Left lung (tissue), 10 donors: ENCODE data around the gene SPATS1. TPM values are rescaled to one million over a fixed set of nuclear protein-coding genes. Genes with fewer than 3 reads are reported as not detected.

ENCODE experiments used
- ATAC-seq: fragments of 200-7000 bp; cut with Tn5 transposase; one replicate; pipeline ENCODE4 v1.9.1; 2020; ENCODE audit warnings: moderate library complexity
- DNase-seq, 4 donors: peaks; one replicate each; pipeline ENCODE4 v3.0.0-alpha.2; 2013 to 2020
- H3K27ac ChIP-seq, 2 donors: fragments of 200-600 bp; sonication (generic) in 1 of 2; one replicate each; pipeline versions ENCODE4 v1.5.0 to v1.8.0; 2020 to 2021
- H3K27me3 ChIP-seq, 2 donors: fragments of 200-600 bp; sonication (generic) in 1 of 2; one replicate each; pipeline versions ENCODE4 v1.5.0 to v1.8.0; 2020 to 2021
- H3K36me3 ChIP-seq, 2 donors: fragments of 200-600 bp; sonication (generic) in 1 of 2; one replicate each; pipeline versions ENCODE4 v1.5.0 to v1.8.0; 2020 to 2021
- H3K4me1 ChIP-seq, 2 donors: fragments of 200-600 bp; one replicate each; pipeline ENCODE4 v1.8.0; 2021
- H3K4me3 ChIP-seq, 2 donors: fragments of 200-600 bp; sonication (generic) in 1 of 2; one replicate each; pipeline versions ENCODE4 v1.5.0 to v1.8.0; 2020 to 2021; ENCODE audit warnings: mild to moderate bottlenecking in 1 of 2
- H3K9me3 ChIP-seq, 2 donors: fragments of 200-600 bp; sonication (generic) in 1 of 2; one replicate each; pipeline versions ENCODE4 v1.5.0 to v1.8.0; 2020 to 2021
- intact Hi-C, 2 donors: fragments of 100-400 bp; cut with DNase I; formaldehyde crosslinking; loops; one replicate each; pipeline versions ENCODE4 v1.11.2 to v1.14.2; 2022
- polyA plus RNA-seq, 6 donors: library from polyadenylated mRNA; unstranded; fragments of 120-200 nt; gene quantifications; one replicate each; pipeline ENCODE4 v1.2.1, GENCODE V29; 2013; ENCODE audit not compliant: insufficient read length in 6 of 6
- total RNA-seq, 2 donors: library from RNA; stranded (reverse); fragmentation: NEBNext Ultra II Directional; extraction: Animal tissue kit (Norgen Biotek cat#: 25700); gene quantifications; one replicate each; pipeline ENCODE4 v1.2.1, GENCODE V29; 2021
- TF ChIP-seq, protein P1 (sequence below), 2 donors: fragments of 200-600 bp; sonication (generic) in 1 of 2; IDR thresholded peaks; one replicate each; pipeline versions ENCODE4 v1.5.0 to v1.8.0; 2021; ENCODE audit warnings: antibody characterized with exemption in 2 of 2
- donor health status: DM: no; HTN: yes; CAD: no.
- donor health status: DM: no; HTN: no; CAD: no.

The SPATS1 gene
- total and polyA plus RNA-seq, 8 donors, result 0.31 to 1.2 (median 0.41) TPM; not detected in 2

DNA sequence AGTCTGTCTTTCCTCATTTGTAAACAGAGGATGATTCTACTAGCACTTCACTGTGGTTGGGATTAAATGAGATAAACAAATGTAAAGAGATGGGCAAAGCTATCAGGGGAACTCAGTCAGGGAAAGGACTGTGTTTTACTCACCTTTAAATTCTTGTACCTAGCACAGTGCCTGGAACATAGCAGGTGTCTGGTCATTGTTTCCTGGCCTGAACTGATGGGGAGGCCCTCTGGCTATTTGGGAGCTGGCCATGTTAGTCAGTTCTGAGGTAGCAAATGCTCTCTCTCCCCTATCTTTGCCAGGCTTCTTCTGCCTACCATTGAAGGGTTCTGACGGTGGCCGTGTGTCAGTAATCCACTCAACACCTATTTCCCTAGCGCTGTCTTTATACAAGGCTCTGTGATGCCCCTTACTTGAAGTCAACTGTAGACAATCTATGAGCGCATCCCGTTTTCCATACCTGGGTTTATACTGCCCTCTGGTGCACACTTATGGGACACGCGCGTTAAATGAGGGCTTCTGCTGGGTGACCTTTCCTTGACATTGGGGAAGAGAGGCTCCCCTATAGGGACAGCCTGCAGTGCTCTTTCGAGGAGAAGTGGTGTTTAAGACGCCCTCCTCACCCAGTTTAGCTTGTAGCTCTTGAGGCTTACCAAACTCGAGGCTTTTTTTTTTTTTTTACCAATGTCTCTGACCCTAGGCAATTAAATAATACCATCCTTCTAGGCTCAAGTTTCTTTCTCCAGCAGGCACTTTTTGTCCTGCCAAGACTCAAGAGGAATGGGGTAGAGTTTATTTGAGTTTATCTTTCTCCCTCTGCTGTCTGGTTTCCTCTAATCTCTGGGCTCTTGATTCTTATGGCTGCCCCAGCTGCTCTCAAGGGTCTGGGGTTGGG, 4.0 kb upstream of the SPATS1 start:
- no peak overlapping the region for H3K4me3 ChIP-seq
- TF ChIP-seq, protein P1, sequence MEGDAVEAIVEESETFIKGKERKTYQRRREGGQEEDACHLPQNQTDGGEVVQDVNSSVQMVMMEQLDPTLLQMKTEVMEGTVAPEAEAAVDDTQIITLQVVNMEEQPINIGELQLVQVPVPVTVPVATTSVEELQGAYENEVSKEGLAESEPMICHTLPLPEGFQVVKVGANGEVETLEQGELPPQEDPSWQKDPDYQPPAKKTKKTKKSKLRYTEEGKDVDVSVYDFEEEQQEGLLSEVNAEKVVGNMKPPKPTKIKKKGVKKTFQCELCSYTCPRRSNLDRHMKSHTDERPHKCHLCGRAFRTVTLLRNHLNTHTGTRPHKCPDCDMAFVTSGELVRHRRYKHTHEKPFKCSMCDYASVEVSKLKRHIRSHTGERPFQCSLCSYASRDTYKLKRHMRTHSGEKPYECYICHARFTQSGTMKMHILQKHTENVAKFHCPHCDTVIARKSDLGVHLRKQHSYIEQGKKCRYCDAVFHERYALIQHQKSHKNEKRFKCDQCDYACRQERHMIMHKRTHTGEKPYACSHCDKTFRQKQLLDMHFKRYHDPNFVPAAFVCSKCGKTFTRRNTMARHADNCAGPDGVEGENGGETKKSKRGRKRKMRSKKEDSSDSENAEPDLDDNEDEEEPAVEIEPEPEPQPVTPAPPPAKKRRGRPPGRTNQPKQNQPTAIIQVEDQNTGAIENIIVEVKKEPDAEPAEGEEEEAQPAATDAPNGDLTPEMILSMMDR (IDR thresholded peaks at IDR 0.05), result peak; percentile 51 to 68
- peaks cover 0 to 17% of the 10 kb centered on the region in 2 donors for H3K4me1 ChIP-seq
- peaks cover 13 to 51% of the 10 kb centered on the region in 2 donors for H3K27me3 ChIP-seq
- ATAC-seq (peak; percentile 91), DNase-seq (peak in 2 of 4 donors; percentile 37 to 64)
- no peaks in the 10 kb centered on the region for H3K9me3 ChIP-seq
- H3K27ac ChIP-seq, result no peak overlapping the region
- H3K36me3 ChIP-seq, result no peaks in the 10 kb centered on the region
- intact Hi-C loops, result loop anchor here in 1 of 2 donors (5.0 kb wide), 1 partner anchor 71 kb away; the partner anchor contains the start of gene NFKBIE

DNA sequence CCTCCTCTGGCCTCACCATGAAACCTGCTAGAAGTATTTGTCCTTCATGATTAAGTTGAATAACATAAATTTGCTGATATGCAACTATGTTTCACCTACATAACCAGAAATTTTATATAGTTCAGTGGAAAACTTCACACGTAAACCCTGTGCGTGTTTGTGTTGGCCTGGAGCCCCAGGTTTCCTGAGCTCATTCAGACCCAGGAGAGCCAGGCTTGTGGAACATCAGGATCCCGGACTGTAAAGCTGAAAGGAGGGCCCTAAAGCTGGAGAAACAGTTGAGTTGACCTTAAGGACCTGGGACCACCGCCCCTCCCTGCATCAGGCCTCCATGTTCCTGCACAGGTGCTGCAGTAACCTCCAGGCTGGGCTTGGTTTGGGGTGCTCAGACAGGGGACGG, 3.1 kb upstream of the SPATS1 start:
- ATAC-seq (no peak), DNase-seq (no peak)
- no peak overlapping the region for H3K4me3 ChIP-seq
- TF ChIP-seq, protein P1 (IDR thresholded peaks at IDR 0.05), result no peak
- peaks cover 17 to 53% of the 10 kb centered on the region in 2 donors for H3K27me3 ChIP-seq
- H3K9me3 ChIP-seq, result no peaks in the 10 kb centered on the region
- H3K27ac ChIP-seq, result no peak overlapping the region
- intact Hi-C loops, result loop anchor here in 1 of 2 donors (5.0 kb wide), 1 partner anchor 72 kb away; the partner anchor contains the start of gene NFKBIE
- H3K4me1 ChIP-seq, result peaks cover 0 to 10% of the 10 kb centered on the region in 2 donors
- no peaks in the 10 kb centered on the region for H3K36me3 ChIP-seq

DNA sequence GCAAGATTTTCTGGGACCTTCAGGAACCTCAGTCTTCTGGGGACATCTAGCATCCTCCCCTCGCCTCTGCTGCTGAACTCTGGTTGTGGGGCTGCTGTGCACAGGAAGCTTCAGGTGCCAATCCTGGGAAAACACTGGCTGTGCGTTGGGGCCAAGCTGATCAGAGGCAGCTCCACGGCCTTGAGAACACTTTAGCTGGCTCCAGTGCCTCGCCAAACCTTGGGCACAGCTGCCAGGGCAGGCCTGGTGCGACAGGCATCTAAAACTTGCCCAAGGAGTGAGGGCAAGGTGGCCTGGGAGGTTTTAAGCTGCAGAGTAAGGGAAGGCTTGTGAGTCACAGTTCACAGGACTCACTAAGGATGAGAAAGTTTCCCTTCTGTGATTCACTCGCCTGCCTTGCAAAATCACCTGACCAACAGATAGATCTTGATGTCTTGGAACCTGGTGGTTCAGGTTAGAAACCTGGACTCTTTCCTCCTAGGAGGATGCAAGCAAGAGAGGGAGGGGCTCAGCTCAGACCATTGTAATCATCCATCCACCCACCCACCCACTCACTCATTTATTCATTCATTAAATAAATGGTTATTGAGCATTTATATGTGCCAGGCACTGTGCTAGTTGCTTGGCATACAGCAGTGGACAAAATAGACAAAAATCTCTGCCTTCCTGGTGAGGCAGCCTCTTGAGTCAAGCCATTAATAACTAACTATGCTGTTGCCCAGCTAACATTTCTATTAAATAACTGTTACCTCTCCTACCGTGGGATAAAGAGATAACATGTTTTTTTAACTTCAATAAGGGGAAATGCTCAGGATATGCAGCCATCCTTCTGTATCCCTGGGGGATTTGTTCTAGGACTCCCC, 2.5 kb upstream of the SPATS1 start:
- Histone ChIP-seq H3K27ac (no peak overlapping the region), H3K27me3 (peaks cover 21 to 55% of the 10 kb centered on the region in 2 donors), H3K4me1 (peaks cover 0 to 8% of the 10 kb centered on the region in 2 donors), H3K36me3 (no peaks in the 10 kb centered on the region), H3K4me3 (no peak overlapping the region), H3K9me3 (no peaks in the 10 kb centered on the region)
- DNase-seq (no peak), ATAC-seq (no peak)
- intact Hi-C loops, result loop anchor here in 1 of 2 donors (5.0 kb wide), 1 partner anchor 73 kb away; the partner anchor contains the start of gene NFKBIE
- TF ChIP-seq, protein P1 (IDR thresholded peaks at IDR 0.05), result no peak

DNA sequence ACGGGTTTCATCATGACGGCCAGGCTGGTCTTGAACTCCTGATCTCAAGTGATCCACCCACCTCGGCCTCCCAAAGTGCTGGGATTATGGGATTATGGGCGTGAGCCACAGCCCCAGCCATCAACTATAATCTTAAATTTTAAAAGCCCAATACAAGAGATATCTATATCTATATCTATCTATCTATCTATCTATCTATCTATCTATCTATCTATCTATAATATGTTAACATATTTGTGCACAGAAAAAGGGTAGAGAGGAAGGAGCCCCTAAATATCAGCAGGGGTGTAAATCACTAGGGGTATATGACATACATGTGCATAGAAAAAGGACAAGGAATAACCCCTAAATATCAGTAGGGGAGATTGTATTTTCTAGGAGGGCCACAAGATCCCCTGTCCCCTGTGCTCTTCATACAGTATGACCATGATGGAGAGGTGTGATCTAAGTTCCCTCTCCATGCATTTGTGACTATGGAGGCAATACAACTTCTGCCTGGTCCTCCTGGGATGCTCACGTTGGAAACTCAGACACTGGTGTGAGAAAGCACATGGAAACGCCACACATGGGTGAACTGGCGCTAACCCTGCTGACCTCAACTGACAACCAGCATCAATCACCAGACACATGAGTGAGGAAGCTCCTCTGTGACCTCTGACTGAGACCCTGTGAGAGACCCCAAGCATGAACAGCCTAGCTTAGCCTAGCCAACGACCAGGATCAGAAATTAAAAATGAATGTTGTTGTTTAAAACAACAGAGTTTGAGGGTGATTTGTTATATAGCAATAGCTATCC, 1.2 kb upstream of the SPATS1 start:
- no peaks in the 10 kb centered on the region for H3K9me3 ChIP-seq
- ATAC-seq (no peak), DNase-seq (no peak)
- peaks cover 23 to 68% of the 10 kb centered on the region in 2 donors for H3K27me3 ChIP-seq
- H3K27ac ChIP-seq, result no peak overlapping the region
- peaks cover 0 to 8% of the 10 kb centered on the region in 2 donors for H3K4me1 ChIP-seq
- H3K4me3 ChIP-seq, result no peak overlapping the region
- H3K36me3 ChIP-seq, result no peaks in the 10 kb centered on the region
- intact Hi-C loops, result no loop called here
- TF ChIP-seq, protein P1 (IDR thresholded peaks at IDR 0.05), result no peak
